ENCODE measurements around the gene PTGFR. TPM values are rescaled to one million over a fixed set of nuclear protein-coding genes. Genes with fewer than 3 reads are reported as not detected.

The PTGFR gene
- total RNA-seq, 1 experiment from 2014 or later = 0.35 TPM

DNA sequence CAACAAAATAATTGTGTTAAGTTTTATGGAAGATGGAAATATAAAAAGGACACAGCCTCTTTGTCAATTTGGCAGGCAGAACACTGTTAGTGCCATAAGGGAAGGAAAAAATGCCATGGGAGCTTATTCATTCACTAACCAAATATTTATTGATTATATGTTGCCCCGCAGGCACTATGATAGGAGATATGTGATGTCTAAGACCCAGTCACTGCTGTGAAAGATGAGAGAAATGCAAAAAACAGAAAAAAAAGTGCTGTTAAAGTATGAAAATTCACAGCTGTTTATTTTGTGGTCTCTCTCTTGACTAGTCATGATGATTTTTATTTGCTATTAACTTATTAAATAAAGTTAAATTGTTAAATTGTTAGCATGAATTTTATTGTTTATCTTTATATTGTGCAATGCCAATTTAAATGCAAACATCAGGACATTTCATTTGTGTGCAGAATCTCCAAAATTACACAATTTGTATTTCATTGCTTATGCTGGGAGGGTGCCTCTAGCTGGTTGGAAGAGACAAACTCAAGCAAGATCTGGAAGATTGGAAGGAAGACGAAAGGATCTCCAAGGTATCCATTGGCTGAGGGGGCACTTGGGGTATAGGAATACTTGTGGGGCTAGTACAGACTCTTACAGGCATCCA is 17.8 kb upstream of the PTGFR start:
- intact Hi-C loops (cut with micrococcal nuclease; ENCODE audit: unreplicated experiment) = loop anchor here (5.0 kb wide), 1 partner anchor 331 kb away; no protein-coding TSS in a partner anchor
- peaks cover 5% of the 10 kb centered on the region for H3K36me3 Mint-ChIP-seq (ENCODE audit: insufficient read depth, unreplicated experiment)
- H3K9me3 Mint-ChIP-seq (ENCODE audit: low read depth, unreplicated experiment) = peaks cover 2% of the 10 kb centered on the region
- H3K4me3 Mint-ChIP-seq (ENCODE audit: low read depth, unreplicated experiment) = no peak overlapping the region
- CTCF ChIA-PET = no interaction called here
- H3K27me3 Mint-ChIP-seq (ENCODE audit: unreplicated experiment) = no peaks in the 10 kb centered on the region
- no TSS peak for BruUV-seq (replicated peaks)
- DNase-seq = no peak
- peaks cover 39% of the 10 kb centered on the region for H3K4me1 Mint-ChIP-seq (ENCODE audit: low read depth, unreplicated experiment)
- no peak overlapping the region for H3K27ac Mint-ChIP-seq (ENCODE audit: unreplicated experiment)
- TF ChIP-seq, protein P1, sequence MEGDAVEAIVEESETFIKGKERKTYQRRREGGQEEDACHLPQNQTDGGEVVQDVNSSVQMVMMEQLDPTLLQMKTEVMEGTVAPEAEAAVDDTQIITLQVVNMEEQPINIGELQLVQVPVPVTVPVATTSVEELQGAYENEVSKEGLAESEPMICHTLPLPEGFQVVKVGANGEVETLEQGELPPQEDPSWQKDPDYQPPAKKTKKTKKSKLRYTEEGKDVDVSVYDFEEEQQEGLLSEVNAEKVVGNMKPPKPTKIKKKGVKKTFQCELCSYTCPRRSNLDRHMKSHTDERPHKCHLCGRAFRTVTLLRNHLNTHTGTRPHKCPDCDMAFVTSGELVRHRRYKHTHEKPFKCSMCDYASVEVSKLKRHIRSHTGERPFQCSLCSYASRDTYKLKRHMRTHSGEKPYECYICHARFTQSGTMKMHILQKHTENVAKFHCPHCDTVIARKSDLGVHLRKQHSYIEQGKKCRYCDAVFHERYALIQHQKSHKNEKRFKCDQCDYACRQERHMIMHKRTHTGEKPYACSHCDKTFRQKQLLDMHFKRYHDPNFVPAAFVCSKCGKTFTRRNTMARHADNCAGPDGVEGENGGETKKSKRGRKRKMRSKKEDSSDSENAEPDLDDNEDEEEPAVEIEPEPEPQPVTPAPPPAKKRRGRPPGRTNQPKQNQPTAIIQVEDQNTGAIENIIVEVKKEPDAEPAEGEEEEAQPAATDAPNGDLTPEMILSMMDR (IDR thresholded peaks at IDR 0.05; ENCODE audit: unreplicated experiment) = no peak

DNA sequence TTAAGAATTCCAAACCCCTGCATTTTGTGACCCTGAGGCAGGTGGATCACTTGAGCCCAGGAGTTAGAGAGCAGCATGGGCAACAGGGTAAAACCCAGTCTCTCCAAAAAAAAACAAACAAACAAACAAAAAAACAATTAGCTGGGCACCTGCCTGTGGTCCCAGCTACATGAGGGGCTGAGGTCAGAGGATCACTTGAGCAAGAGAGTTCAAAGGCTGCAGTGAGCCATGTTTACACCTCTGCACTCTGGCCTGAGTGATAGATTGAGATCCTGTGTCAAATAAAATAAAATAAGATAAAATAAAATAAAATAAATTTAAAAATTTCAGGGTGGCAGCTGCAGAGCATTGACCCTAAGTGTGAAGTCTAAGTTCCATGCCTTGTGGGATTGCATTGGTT is 16.7 kb upstream of the PTGFR start:
- intact Hi-C loops (cut with micrococcal nuclease; ENCODE audit: unreplicated experiment) = loop anchor here (5.0 kb wide), 1 partner anchor 332 kb away; no protein-coding TSS in a partner anchor
- Mint-ChIP-seq H3K9me3 (ENCODE audit: low read depth, unreplicated experiment) (peaks cover 2% of the 10 kb centered on the region), H3K4me3 (ENCODE audit: low read depth, unreplicated experiment) (no peak overlapping the region), H3K4me1 (ENCODE audit: low read depth, unreplicated experiment) (peaks cover 39% of the 10 kb centered on the region), H3K36me3 (ENCODE audit: insufficient read depth, unreplicated experiment) (peaks cover 5% of the 10 kb centered on the region), H3K27me3 (ENCODE audit: unreplicated experiment) (no peaks in the 10 kb centered on the region), H3K27ac (ENCODE audit: unreplicated experiment) (no peak overlapping the region)
- CTCF ChIA-PET = no interaction called here
- no TSS peak for BruUV-seq (replicated peaks)
- no peak for DNase-seq
- TF ChIP-seq, protein P1 (IDR thresholded peaks at IDR 0.05; ENCODE audit: unreplicated experiment) = no peak

DNA sequence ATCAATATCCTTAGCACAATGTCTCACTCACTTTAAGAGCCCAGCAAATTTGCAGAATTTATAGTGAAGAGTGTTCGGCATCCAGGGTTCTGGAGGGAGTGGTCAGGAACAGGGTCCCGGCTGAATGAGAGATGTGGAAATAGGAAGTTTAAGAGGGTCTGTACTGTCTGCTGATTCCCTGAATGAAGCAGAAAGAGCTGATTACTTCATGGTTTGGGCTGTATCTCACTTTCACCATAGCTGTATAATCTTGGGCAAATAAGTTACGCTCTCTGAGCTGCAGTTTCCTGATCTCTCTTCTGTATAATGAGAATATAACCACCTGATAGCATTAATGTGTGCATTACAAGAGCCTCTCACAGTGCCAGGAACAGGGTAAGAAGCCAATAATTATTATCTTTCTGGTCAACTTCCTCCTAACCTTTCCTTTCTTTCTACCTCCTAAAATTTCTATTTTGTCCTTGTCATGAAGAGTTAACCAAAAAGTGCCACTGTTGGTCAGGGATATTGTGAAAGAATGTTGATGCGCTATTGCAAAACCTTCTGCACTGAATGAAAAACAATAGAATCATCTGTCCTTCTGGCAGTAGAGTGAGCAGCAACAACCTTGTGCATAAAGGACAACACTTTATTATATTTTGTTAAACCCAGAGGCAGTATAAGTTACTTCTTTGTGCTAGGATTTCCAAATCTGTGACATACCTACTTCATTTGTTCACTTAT is 14.7 kb upstream of the PTGFR start:
- Mint-ChIP-seq H3K27me3 (ENCODE audit: unreplicated experiment) (no peaks in the 10 kb centered on the region), H3K27ac (ENCODE audit: unreplicated experiment) (no peak overlapping the region), H3K4me3 (ENCODE audit: low read depth, unreplicated experiment) (no peak overlapping the region), H3K36me3 (ENCODE audit: insufficient read depth, unreplicated experiment) (peaks cover 5% of the 10 kb centered on the region), H3K9me3 (ENCODE audit: low read depth, unreplicated experiment) (peaks cover 2% of the 10 kb centered on the region), H3K4me1 (ENCODE audit: low read depth, unreplicated experiment) (peaks cover 39% of the 10 kb centered on the region)
- BruUV-seq (replicated peaks) = no TSS peak
- CTCF ChIA-PET = interaction anchor here (0.5 kb wide), 1 partner anchor 14 kb away, joined by 3 read pairs; no protein-coding TSS in a partner anchor
- TF ChIP-seq, protein P1 (IDR thresholded peaks at IDR 0.05; ENCODE audit: unreplicated experiment) = no peak
- no peak for DNase-seq
- intact Hi-C loops (cut with micrococcal nuclease; ENCODE audit: unreplicated experiment) = no loop called here

DNA sequence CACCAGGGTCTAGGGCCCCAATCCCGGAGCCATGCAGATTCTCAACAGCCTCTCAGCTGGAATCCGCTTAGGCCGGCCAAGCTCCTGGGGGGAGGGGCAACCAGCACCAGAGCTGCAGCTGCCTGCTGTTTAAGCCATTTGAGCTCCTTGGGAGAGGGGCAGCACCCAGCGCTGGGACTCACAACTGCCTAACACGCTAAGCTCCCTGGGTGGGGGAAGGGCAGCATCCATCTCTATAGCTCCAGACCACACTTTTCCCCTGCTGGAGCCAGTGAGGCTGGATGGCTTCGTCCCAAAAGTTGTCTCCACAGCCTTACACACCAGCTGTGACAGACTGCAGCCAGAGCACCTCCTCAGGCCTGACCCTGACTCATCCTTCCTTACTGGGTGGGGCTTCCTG is 6.9 kb upstream of the PTGFR start:
- no peak overlapping the region for H3K4me3 Mint-ChIP-seq (ENCODE audit: low read depth, unreplicated experiment)
- no peak overlapping the region for H3K27ac Mint-ChIP-seq (ENCODE audit: unreplicated experiment)
- no peak for DNase-seq
- intact Hi-C loops (cut with micrococcal nuclease; ENCODE audit: unreplicated experiment) = no loop called here
- H3K27me3 Mint-ChIP-seq (ENCODE audit: unreplicated experiment) = no peaks in the 10 kb centered on the region
- CTCF ChIA-PET = no interaction called here
- H3K36me3 Mint-ChIP-seq (ENCODE audit: insufficient read depth, unreplicated experiment) = no peaks in the 10 kb centered on the region
- TF ChIP-seq, protein P1 (IDR thresholded peaks at IDR 0.05; ENCODE audit: unreplicated experiment) = no peak
- H3K4me1 Mint-ChIP-seq (ENCODE audit: low read depth, unreplicated experiment) = no peaks in the 10 kb centered on the region
- BruUV-seq (replicated peaks) = no TSS peak
- H3K9me3 Mint-ChIP-seq (ENCODE audit: low read depth, unreplicated experiment) = peaks cover 2% of the 10 kb centered on the region
